HepG2 (cell line): ENCODE data around the gene WNT2. TPM values are rescaled to one million over a fixed set of nuclear protein-coding genes. Genes with fewer than 3 reads are reported as not detected.

ENCODE experiments used
- ATAC-seq: fragments of 200-7000 bp; cut with Tn5 transposase; 3 replicates; pipeline ENCODE4 v1.9.1; 2020; ENCODE audit warnings: mild to moderate bottlenecking, moderate library complexity
- BruUV-seq: library from RNA; stranded (reverse); fragments of 400-500 nt; replicated peaks from 2 replicates; lab custom pipeline; 2021; lab: Mats Ljungman, UMichigan
- CTCF ChIA-PET: fragments of 300-600 bp; formaldehyde crosslinking; extraction: SDS; loops from one replicate; lab custom pipeline; 2021; ENCODE audit warnings: low total read pairs, inconsistent platforms, low intra/inter-chr PET ratio; lab: Yijun Ruan, JAX
- POLR2A ChIA-PET: fragments of 350-600 bp; sonication (Branson Sonifier 250); formaldehyde crosslinking; loops from one replicate; lab custom pipeline; 2020; ENCODE audit warnings: antibody characterized with exemption, inconsistent platforms; lab: Yijun Ruan, JAX
- DNase-seq: peaks from one replicate; pipeline ENCODE4 v3.0.0-alpha.2; 2015; ENCODE audit warnings: low spot score
- FAIRE-seq: peaks from 3 replicates; lab custom pipeline; 2011; peaks lifted over from hg19 to GRCh38; lab: Jason Lieb, UNC
- H2AFZ ChIP-seq: one replicate; pipeline ENCODE4 v1.6.1; 2011; ENCODE audit warnings: low read length, inconsistent platforms
- H3K27ac ChIP-seq: fragments of 300-600 bp; 3 replicates; pipeline ENCODE4 v1.8.0; 2011; ENCODE audit warnings: mixed run types, mild to moderate bottlenecking, mixed read lengths, low read length, inconsistent platforms; ENCODE audit not compliant: insufficient read depth; ENCODE audit errors: extremely low read length
- H3K27me3 ChIP-seq, 2 experiments: fragments of 200-600 bp in 1 of 2; 2 replicates in 1 of 2; 3 replicates in 1 of 2; pipeline versions ENCODE4 v1.6.0 to v1.8.0; 2011; ENCODE audit warnings: low read length in 2 of 2, mild to moderate bottlenecking in 2 of 2, moderate library complexity in 2 of 2, inconsistent platforms in 1 of 2; ENCODE audit not compliant: insufficient read depth in 2 of 2, control insufficient read depth in 1 of 2
- H3K36me3 ChIP-seq, 2 experiments: fragments of 200-600 bp in 1 of 2; replicated peaks in 1 of 2; 2 replicates in 1 of 2; 3 replicates in 1 of 2; pipeline versions ENCODE4 v1.5.1 to v1.8.0; 2011; ENCODE audit warnings: low read length in 2 of 2, inconsistent platforms in 1 of 2; ENCODE audit not compliant: insufficient read depth in 2 of 2, control insufficient read depth in 1 of 2
- H3K4me1 ChIP-seq: 2 replicates; pipeline ENCODE4 v1.5.1; 2012; ENCODE audit warnings: low read length, inconsistent platforms; ENCODE audit not compliant: insufficient read depth
- H3K4me2 ChIP-seq: 2 replicates; pipeline ENCODE4 v1.6.0; 2011; ENCODE audit warnings: low read depth, low read length, inconsistent platforms
- H3K4me3 ChIP-seq, 3 experiments: fragments of 200-600 bp in 1 of 3; sonication (generic), shearing (Covaris generic) in 1 of 3; replicated peaks in 1 of 3; 2 replicates each; pipeline ENCODE4 v1.5.1; 2011 to 2016; ENCODE audit warnings: low read length in 3 of 3, inconsistent platforms in 2 of 3, low read depth in 2 of 3, mild to moderate bottlenecking in 2 of 3, control low read depth in 1 of 3, mixed read lengths in 1 of 3; ENCODE audit not compliant: insufficient read depth in 1 of 3
- H3K79me2 ChIP-seq: one replicate; pipeline ENCODE4 v1.6.1; 2011; ENCODE audit warnings: low read length, inconsistent platforms; ENCODE audit not compliant: insufficient read depth
- H3K9ac ChIP-seq: 2 replicates; pipeline ENCODE4 v1.6.0; 2011; ENCODE audit warnings: mild to moderate bottlenecking, low read depth, low read length, inconsistent platforms; ENCODE audit not compliant: insufficient read depth
- H3K9me3 ChIP-seq: 2 replicates; pipeline ENCODE4 v1.5.1; 2012; ENCODE audit warnings: mild to moderate bottlenecking, low read length
- H4K20me1 ChIP-seq: 2 replicates; pipeline ENCODE4 v1.6.0; 2011; ENCODE audit warnings: inconsistent platforms, mild to moderate bottlenecking, low read length, moderate library complexity; ENCODE audit not compliant: insufficient read depth
- AKAP8 ChIP-seq: sonication (generic); formaldehyde crosslinking; IDR thresholded peaks from 2 replicates; pipeline ENCODE4 v1.5.1; 2020; ENCODE audit warnings: mild to moderate bottlenecking, missing genetic modification reagents
- CBX2 ChIP-seq, 2 experiments: fragments of 200-600 bp in 1 of 2; sonication (generic); formaldehyde crosslinking in 1 of 2; IDR thresholded peaks; 2 replicates each; pipeline versions ENCODE4 v1.7.0 to v1.8.1; 2018 to 2022; ENCODE audit warnings: low read depth in 2 of 2, low read length in 1 of 2, mild to moderate bottlenecking in 1 of 2, missing genetic modification reagents in 1 of 2
- MTA3 ChIP-seq: sonication (generic); formaldehyde crosslinking; IDR thresholded peaks from 2 replicates; pipeline ENCODE4 v1.4.0; 2020; ENCODE audit warnings: missing genetic modification reagents
- NR2C2 ChIP-seq: sonication (generic); formaldehyde crosslinking; IDR thresholded peaks from 2 replicates; pipeline ENCODE4 v1.4.0; 2020; ENCODE audit warnings: missing genetic modification reagents, mild to moderate bottlenecking, moderate library complexity, borderline replicate concordance
- RBAK ChIP-seq: sonication (generic); formaldehyde crosslinking; IDR thresholded peaks from 2 replicates; pipeline ENCODE4 v1.5.1; 2020; ENCODE audit warnings: mild to moderate bottlenecking, missing genetic modification reagents
- SIX4 ChIP-seq: sonication (generic); formaldehyde crosslinking; IDR thresholded peaks from 2 replicates; pipeline ENCODE4 v1.4.0; 2020; ENCODE audit warnings: missing genetic modification reagents
- ZBTB38 ChIP-seq: sonication (generic); formaldehyde crosslinking; IDR thresholded peaks from 2 replicates; pipeline ENCODE4 v1.5.1; 2020; ENCODE audit warnings: mild to moderate bottlenecking, missing genetic modification reagents
- ZNF205 ChIP-seq: IDR thresholded peaks from 2 replicates; pipeline ENCODE4 v1.6.1; 2018; ENCODE audit warnings: missing biosample characterization, missing genetic modification reagents
- ZNF333 ChIP-seq: sonication (generic); formaldehyde crosslinking; IDR thresholded peaks from 2 replicates; pipeline ENCODE4 v1.4.0; 2020; ENCODE audit warnings: mild to moderate bottlenecking, missing genetic modification reagents, borderline replicate concordance
- ZNF343 ChIP-seq: sonication (generic); formaldehyde crosslinking; IDR thresholded peaks from 2 replicates; pipeline ENCODE4 v1.4.0; 2020; ENCODE audit warnings: mild to moderate bottlenecking, missing genetic modification reagents
- ZNF431 ChIP-seq: sonication (generic); formaldehyde crosslinking; IDR thresholded peaks from 2 replicates; pipeline ENCODE4 v1.9.0; 2022; ENCODE audit warnings: missing genetic modification reagents, low read depth, mild to moderate bottlenecking, borderline replicate concordance
- ZNF562 ChIP-seq: sonication (generic); formaldehyde crosslinking; IDR thresholded peaks from 2 replicates; pipeline ENCODE4 v1.8.0; 2022; ENCODE audit warnings: missing genetic modification reagents, borderline replicate concordance
- ZNF652 ChIP-seq: IDR thresholded peaks from 2 replicates; pipeline ENCODE4 v1.6.1; 2016; ENCODE audit warnings: low read depth, borderline replicate concordance
- WGBS: methylation state at CpG from one replicate; pipeline ENCODE4 v1.1.6; 2017; ENCODE audit warnings: low lambda C conversion rate; 5-methylcytosine and 5-hydroxymethylcytosine counted together
- in situ Hi-C: cut with HindIII; loops from 2 replicates; pipeline ENCODE4 v1.10.0; 2017; ENCODE audit warnings: low pct_unique_long_range_greater_than_20kb; ENCODE audit not compliant: extremely low pct_ligation_motif_present
- intact Hi-C: fragments of 100-400 bp; cut with micrococcal nuclease; formaldehyde crosslinking; loops from one replicate; pipeline ENCODE4 v1.10.0; 2022; ENCODE audit not compliant: unreplicated experiment
- polyA plus RNA-seq, 8 experiments: library from polyadenylated mRNA; depleted of rRNA in 3 of 8; stranded (reverse) in 7 of 8; unstranded in 1 of 8; fragments of >200 nt; fragmentation: Illumina TruSeq in 4 of 8; extraction: Trizol in 4 of 8; gene quantifications; 2 replicates each; pipeline versions ENCODE4 v1.2.1 to v1.2.3, GENCODE V29; 2011 to 2016; ENCODE audit warnings: low read depth in 4 of 8, missing spikeins in 1 of 8, mixed read lengths in 1 of 8; ENCODE audit not compliant: insufficient read depth in 1 of 8
- total RNA-seq, 5 experiments: library from RNA; depleted of rRNA; stranded (reverse); fragments of >200 nt; fragmentation: Illumina TruSeq; extraction: Trizol; gene quantifications; 2 replicates each; pipeline ENCODE4 v1.2.3, GENCODE V29; 2016; ENCODE audit warnings: low read depth in 1 of 5

Gene WNT2
- total and polyA plus RNA-seq, 2 of the 13 experiments (the other 11 are each of a cell fraction or from before 2014, with no cell fraction given): not detected

DNA sequence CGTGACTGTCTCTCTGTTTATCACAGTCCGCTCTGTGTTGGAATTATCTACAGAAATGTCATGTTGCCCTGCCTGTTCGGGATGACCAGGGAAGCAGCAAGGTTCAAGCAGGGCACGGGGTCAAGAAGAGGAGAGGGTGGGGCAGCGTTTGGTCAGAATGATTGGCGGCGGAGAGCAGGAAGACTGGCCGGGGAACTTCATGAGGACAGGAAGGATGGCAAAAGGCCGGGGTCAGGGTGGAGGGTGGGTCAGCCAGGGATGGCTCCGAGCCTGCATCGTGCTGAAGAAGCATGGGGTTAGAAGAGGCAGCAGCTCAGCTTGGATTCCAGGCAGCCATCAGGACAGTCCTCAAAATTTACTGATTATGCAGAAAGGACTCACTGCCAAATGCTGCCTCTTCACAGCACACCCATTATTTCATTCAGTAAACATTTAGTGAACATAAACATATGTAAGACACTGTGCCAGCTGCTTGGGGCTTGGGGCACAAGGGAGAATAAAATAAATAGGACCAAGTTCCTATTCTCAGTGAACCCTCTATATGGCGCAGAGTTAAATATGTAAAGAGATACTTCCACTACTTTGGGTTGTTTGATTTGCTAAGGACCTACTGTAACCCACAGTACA is 42.8 kb downstream of the WNT2 start:
- no peak overlapping the region for H3K4me3 ChIP-seq
- no peak overlapping the region for H3K9ac ChIP-seq
- no peak overlapping the region for H2AFZ ChIP-seq
- WGBS: 14% methylated on average over 12 of the region's 12 CpGs
- in situ Hi-C loops (no loop called here), intact Hi-C loops (no loop called here)
- no peaks in the 10 kb centered on the region for H3K36me3 ChIP-seq
- FAIRE-seq: no peak
- H3K27me3 ChIP-seq: peaks cover 0 to 14% of the 10 kb centered on the region in 2 experiments; a peak in 3 of 5 replicates
- no peaks in the 10 kb centered on the region for H3K4me1 ChIP-seq
- H3K4me2 ChIP-seq: no peak overlapping the region
- H3K27ac ChIP-seq: no peak overlapping the region
- no peaks in the 10 kb centered on the region for H3K79me2 ChIP-seq
- no peak for ATAC-seq
- BruUV-seq: no TSS peak
- H4K20me1 ChIP-seq: no peaks in the 10 kb centered on the region
- no peaks in the 10 kb centered on the region for H3K9me3 ChIP-seq
- DNase-seq: no peak
- POLR2A ChIA-PET: no interaction called here
- TF ChIP-seq RBAK (CRISPR knock-in tag) (no peak), ZNF431 (CRISPR knock-in tag) (no peak), ZNF652 (no peak), ZBTB38 (no peak), ZNF333 (no peak), AKAP8 (CRISPR knock-in tag) (no peak), SIX4 (CRISPR knock-in tag) (no peak), MTA3 (CRISPR knock-in tag) (no peak), ZNF205 (CRISPR knock-in tag) (no peak), NR2C2 (no peak), CBX2 (IDR thresholded peaks at IDR 0.05; ENCODE audit: low read depth, low read length) (no peak), CBX2 (CRISPR knock-in tag; IDR thresholded peaks at IDR 0.05; ENCODE audit: low read depth) (no peak), ZNF343 (no peak), ZNF562 (CRISPR knock-in tag) (no peak)
- TF ChIP-seq, all 625 proteins: peak for 0
- CTCF ChIA-PET: no interaction called here
